OCI-LY3 (cell line): ENCODE data around the gene TULP4.

Experiments
- H2AFZ ChIP-seq: fragments of 200-600, 300-600 bp; shearing (Covaris generic); 2 replicates; pipeline ENCODE4 v1.6.0; 2014; ENCODE audit warnings: antibody characterized with exemption, low read depth, low read length
- H3K27ac ChIP-seq: fragments of 200-600, 300-600 bp; sonication (generic); 2 replicates; pipeline ENCODE4 v1.5.1; 2014; ENCODE audit warnings: mild to moderate bottlenecking, low read length, moderate library complexity, mixed read lengths
- H3K27me3 ChIP-seq: fragments of 200-600, 300-600 bp; sonication (generic); 2 replicates; pipeline ENCODE4 v1.6.1; 2014; ENCODE audit warnings: low read depth, low read length, mixed read lengths
- H3K36me3 ChIP-seq: fragments of 200-600, 300-600 bp; sonication (generic); replicated peaks from 2 replicates; pipeline ENCODE3; 2014; ENCODE audit warnings: low read depth, low read length, mixed read lengths
- H3K4me1 ChIP-seq: fragments of 300-600, 200-600 bp; sonication (generic); 2 replicates; pipeline ENCODE4 v1.6.1; 2014; ENCODE audit warnings: low read length, mixed read lengths
- H3K4me2 ChIP-seq: fragments of 200-600, 300-600 bp; sonication (generic); 2 replicates; pipeline ENCODE4 v1.6.1; 2014; ENCODE audit warnings: low read length, mixed read lengths
- H3K4me3 ChIP-seq: fragments of 300-600, 200-600 bp; sonication (generic); 2 replicates; pipeline ENCODE4 v1.5.1; 2014; ENCODE audit warnings: antibody characterized with exemption, mild to moderate bottlenecking, low read length, moderate library complexity
- H3K79me2 ChIP-seq: fragments of 300-600, 200-600 bp; shearing (Covaris generic); 2 replicates; pipeline ENCODE4 v1.6.1; 2014; ENCODE audit warnings: mild to moderate bottlenecking, low read length, mixed read lengths
- H3K9ac ChIP-seq: fragments of 300-600, 200-600 bp; shearing (Covaris generic); 2 replicates; pipeline ENCODE4 v1.6.0; 2014; ENCODE audit warnings: mild to moderate bottlenecking, low read length, moderate library complexity
- H3K9me3 ChIP-seq: fragments of 200-600, 300-600 bp; shearing (Covaris generic); 2 replicates; pipeline ENCODE4 v1.6.1; 2014; ENCODE audit warnings: low read length, mixed read lengths; ENCODE audit not compliant: insufficient read depth
- H4K20me1 ChIP-seq: fragments of 200-600, 300-600 bp; sonication (generic); 2 replicates; pipeline ENCODE4 v1.6.1; 2016; ENCODE audit warnings: low read length, mixed read lengths; ENCODE audit not compliant: insufficient read depth
- CTCF ChIP-seq: fragments of 200-600, 300-600 bp; sonication (generic); IDR thresholded peaks from 2 replicates; pipeline ENCODE4 v1.5.1; 2014; ENCODE audit warnings: antibody characterized with exemption, low read length, low read depth
- EZH2phosphoT487 ChIP-seq: fragments of 200-600 bp; shearing (Covaris generic); IDR thresholded peaks from 2 replicates; pipeline ENCODE4 v1.6.1; 2018; ENCODE audit warnings: antibody characterized with exemption, mixed run types, low read depth

The TULP4 gene

GRCh38 chr6:158284876-158285655 lies 27.2 kb upstream of the TULP4 start:
- H3K4me1 ChIP-seq: peaks cover 28% of the 10 kb centered on the region
- H3K27me3 ChIP-seq: no peaks in the 10 kb centered on the region
- H3K4me2 ChIP-seq: peak overlapping the region; percentile 77
- no peaks in the 10 kb centered on the region for H3K36me3 ChIP-seq
- no peaks in the 10 kb centered on the region for H4K20me1 ChIP-seq
- H2AFZ ChIP-seq: no peak overlapping the region
- H3K4me3 ChIP-seq: no peak overlapping the region
- H3K79me2 ChIP-seq: no peaks in the 10 kb centered on the region
- H3K9me3 ChIP-seq: no peaks in the 10 kb centered on the region
- TF ChIP-seq CTCF (no peak), EZH2phosphoT487 (no peak)
- H3K9ac ChIP-seq: peak overlapping the region; percentile 21; the same call in 1 of the 2 replicates
- H3K27ac ChIP-seq: peak overlapping the region; percentile 68; the same call in 1 of the 2 replicates

GRCh38 chr6:158285656-158286021 lies 26.6 kb upstream of the TULP4 start:
- TF ChIP-seq CTCF: no peak
- TF ChIP-seq EZH2phosphoT487: no peak
- H3K4me1 ChIP-seq: peaks cover 33% of the 10 kb centered on the region
- H3K27me3 ChIP-seq: no peaks in the 10 kb centered on the region
- H2AFZ ChIP-seq: no peak overlapping the region
- no peak overlapping the region for H3K9ac ChIP-seq
- H3K79me2 ChIP-seq: no peaks in the 10 kb centered on the region
- H3K9me3 ChIP-seq: no peaks in the 10 kb centered on the region
- no peaks in the 10 kb centered on the region for H3K36me3 ChIP-seq
- no peak overlapping the region for H3K27ac ChIP-seq
- H3K4me3 ChIP-seq: no peak overlapping the region
- no peak overlapping the region for H3K4me2 ChIP-seq
- H4K20me1 ChIP-seq: peaks cover 3% of the 10 kb centered on the region; the same call in 1 of the 2 replicates

GRCh38 chr6:158286413-158286812 lies 25.9 kb upstream of the TULP4 start:
- H3K4me2 ChIP-seq: no peak overlapping the region
- H3K9me3 ChIP-seq: no peaks in the 10 kb centered on the region
- no peaks in the 10 kb centered on the region; the same call in 1 of the 2 replicates for H3K79me2 ChIP-seq
- H3K4me3 ChIP-seq: no peak overlapping the region
- H4K20me1 ChIP-seq: peaks cover 3% of the 10 kb centered on the region; the same call in 1 of the 2 replicates
- no peaks in the 10 kb centered on the region for H3K36me3 ChIP-seq
- no peak overlapping the region for H3K9ac ChIP-seq
- H2AFZ ChIP-seq: no peak overlapping the region
- H3K4me1 ChIP-seq: peaks cover 41% of the 10 kb centered on the region
- TF ChIP-seq CTCF (no peak), EZH2phosphoT487 (no peak)
- peaks cover 4% of the 10 kb centered on the region; the same call in 1 of the 2 replicates for H3K27me3 ChIP-seq
- H3K27ac ChIP-seq: no peak overlapping the region

GRCh38 chr6:158287047-158287446 lies 25.2 kb upstream of the TULP4 start:
- no peak overlapping the region for H2AFZ ChIP-seq
- peaks cover 10% of the 10 kb centered on the region; the same call in 1 of the 2 replicates for H3K27me3 ChIP-seq
- peaks cover 3% of the 10 kb centered on the region; the same call in 1 of the 2 replicates for H4K20me1 ChIP-seq
- no peak overlapping the region for H3K4me2 ChIP-seq
- H3K9me3 ChIP-seq: no peaks in the 10 kb centered on the region
- H3K36me3 ChIP-seq: no peaks in the 10 kb centered on the region
- no peak overlapping the region for H3K4me3 ChIP-seq
- no peak overlapping the region for H3K9ac ChIP-seq
- H3K27ac ChIP-seq: no peak overlapping the region
- peaks cover 47% of the 10 kb centered on the region for H3K4me1 ChIP-seq
- H3K79me2 ChIP-seq: peaks cover 2% of the 10 kb centered on the region
- TF ChIP-seq EZH2phosphoT487 (no peak), CTCF (no peak)
